ENCODE data around the gene HES5.

Gene HES5

DNA sequence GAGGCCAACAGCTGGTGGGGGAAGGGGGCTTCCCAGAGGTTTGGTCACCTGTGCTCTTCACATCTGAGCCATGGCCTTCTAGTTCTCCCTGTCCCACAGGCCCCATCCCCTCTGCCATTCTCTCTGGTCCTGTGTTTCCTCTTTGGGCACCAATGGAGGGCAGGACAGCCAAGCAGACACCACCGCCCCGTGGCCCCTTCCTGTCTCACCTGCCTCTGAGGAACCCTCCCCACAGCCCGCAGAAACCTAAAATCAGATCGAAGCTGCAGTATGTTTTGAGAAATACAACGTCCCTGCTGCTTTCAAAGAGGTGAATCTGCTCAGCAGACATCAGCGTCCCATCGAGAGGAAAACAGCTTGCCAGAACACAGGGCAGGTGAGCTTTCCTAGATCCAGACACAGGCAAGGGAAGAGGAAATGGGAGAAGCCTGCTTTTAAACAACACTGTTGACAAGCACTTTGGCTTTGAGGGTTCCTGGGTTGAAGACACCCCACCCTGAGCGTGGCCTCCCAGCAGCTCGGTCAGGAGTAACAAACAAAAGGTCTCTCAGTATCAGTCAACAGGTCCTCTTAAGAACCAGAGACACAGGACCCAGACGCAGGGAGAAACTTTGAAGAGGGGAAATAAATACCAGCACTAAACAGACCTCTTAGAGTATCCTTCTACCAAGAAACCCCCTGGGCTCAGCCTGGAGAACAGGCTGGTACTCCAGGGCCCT, 6.0 kb downstream of the HES5 start:
- peaks cover 8% of the 10 kb centered on the region for H3K4me1 ChIP-seq (ENCODE audit: control insufficient read depth, insufficient read depth, low read length)
- peaks cover 19% of the 10 kb centered on the region for H3K27me3 ChIP-seq (ENCODE audit: control insufficient read depth, insufficient read depth, low read length)
- H3K36me3 ChIP-seq (ENCODE audit: control insufficient read depth, insufficient read depth, low read length) = peaks cover 24% of the 10 kb centered on the region
- H3K4me3 ChIP-seq (ENCODE audit: low read depth, low read length) = no peak overlapping the region
- H3K9ac ChIP-seq (ENCODE audit: low read depth, low read length) = peak overlapping the region; percentile 3
- H3K9me3 ChIP-seq (ENCODE audit: control insufficient read depth, insufficient read depth, low read length) = no peaks in the 10 kb centered on the region

GRCh38 chr1:2523191-2523890, 6.7 kb downstream of the HES5 start:
- no peak overlapping the region for H3K4me3 ChIP-seq (ENCODE audit: low read depth, low read length)
- peak overlapping the region; percentile 37 for H3K9ac ChIP-seq (ENCODE audit: low read depth, low read length)
- H3K36me3 ChIP-seq (ENCODE audit: control insufficient read depth, insufficient read depth, low read length) = peaks cover 31% of the 10 kb centered on the region
- H3K9me3 ChIP-seq (ENCODE audit: control insufficient read depth, insufficient read depth, low read length) = no peaks in the 10 kb centered on the region
- H3K4me1 ChIP-seq (ENCODE audit: control insufficient read depth, insufficient read depth, low read length) = peaks cover 8% of the 10 kb centered on the region
- H3K27me3 ChIP-seq (ENCODE audit: control insufficient read depth, insufficient read depth, low read length) = peaks cover 15% of the 10 kb centered on the region

DNA sequence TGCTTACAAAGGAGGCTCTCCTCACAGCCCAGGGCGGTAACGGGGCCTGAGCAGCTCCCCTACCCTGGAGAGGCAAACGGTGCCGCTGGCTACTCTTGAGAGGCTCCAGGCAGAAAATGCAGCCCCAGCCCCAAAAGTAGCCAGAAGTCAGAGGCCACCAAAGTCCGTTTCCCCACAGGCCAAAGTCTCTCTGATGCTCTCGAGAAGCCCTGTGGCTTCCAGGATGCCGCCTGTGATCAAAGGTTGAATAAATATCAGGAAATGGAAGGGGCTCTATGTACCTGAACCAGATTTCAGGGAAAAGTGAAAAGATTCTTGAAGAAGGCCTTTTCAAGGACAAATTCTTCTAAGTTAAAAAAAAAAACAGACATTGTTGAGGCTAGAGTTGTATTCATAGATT, 7.8 kb downstream of the HES5 start:
- Histone ChIP-seq H3K9ac (ENCODE audit: low read depth, low read length) (no peak overlapping the region), H3K4me1 (ENCODE audit: control insufficient read depth, insufficient read depth, low read length) (peaks cover 8% of the 10 kb centered on the region), H3K36me3 (ENCODE audit: control insufficient read depth, insufficient read depth, low read length) (peaks cover 42% of the 10 kb centered on the region), H3K9me3 (ENCODE audit: control insufficient read depth, insufficient read depth, low read length) (no peaks in the 10 kb centered on the region), H3K4me3 (ENCODE audit: low read depth, low read length) (no peak overlapping the region), H3K27me3 (ENCODE audit: control insufficient read depth, insufficient read depth, low read length) (peaks cover 5% of the 10 kb centered on the region)

DNA sequence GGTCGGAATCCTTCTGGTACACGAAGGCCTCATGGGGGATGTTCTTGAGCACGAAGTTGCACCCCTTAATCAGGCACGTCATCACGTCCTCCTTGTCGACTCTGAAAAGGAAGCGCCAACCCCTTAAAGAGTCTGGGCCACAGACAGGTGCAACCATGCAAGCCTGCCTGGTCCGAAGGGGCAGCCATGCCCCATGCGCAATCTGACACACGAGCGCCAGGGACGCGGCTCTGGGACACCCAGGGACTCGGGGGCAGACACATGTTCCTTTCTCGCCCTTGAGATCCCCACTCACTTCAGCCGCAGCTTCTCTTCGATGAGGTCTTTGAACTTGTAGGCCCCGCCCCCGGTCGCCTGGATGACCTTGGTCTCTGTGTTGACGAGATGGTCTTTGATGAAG, 9.3 kb downstream of the HES5 start:
- no peak overlapping the region for H3K4me3 ChIP-seq (ENCODE audit: low read depth, low read length)

GRCh38 chr1:2520206-2520605, 9.9 kb downstream of the HES5 start:
- H3K9ac ChIP-seq (ENCODE audit: low read depth, low read length) = no peak overlapping the region
- no peaks in the 10 kb centered on the region for H3K27me3 ChIP-seq (ENCODE audit: control insufficient read depth, insufficient read depth, low read length)
- H3K36me3 ChIP-seq (ENCODE audit: control insufficient read depth, insufficient read depth, low read length) = peaks cover 55% of the 10 kb centered on the region

More for the DNA sequence above, 9.3 kb downstream of the HES5 start:
- Histone ChIP-seq H3K27me3 (ENCODE audit: control insufficient read depth, insufficient read depth, low read length) (no peaks in the 10 kb centered on the region), H3K4me1 (ENCODE audit: control insufficient read depth, insufficient read depth, low read length) (peaks cover 8% of the 10 kb centered on the region), H3K9me3 (ENCODE audit: control insufficient read depth, insufficient read depth, low read length) (no peaks in the 10 kb centered on the region), H3K9ac (ENCODE audit: low read depth, low read length) (no peak overlapping the region), H3K36me3 (ENCODE audit: control insufficient read depth, insufficient read depth, low read length) (peaks cover 53% of the 10 kb centered on the region)

GRCh38 chr1:2519729-2520128, 10.3 kb downstream of the HES5 start:
- Histone ChIP-seq H3K36me3 (ENCODE audit: control insufficient read depth, insufficient read depth, low read length) (peaks cover 59% of the 10 kb centered on the region), H3K9me3 (ENCODE audit: control insufficient read depth, insufficient read depth, low read length) (no peaks in the 10 kb centered on the region), H3K4me3 (ENCODE audit: low read depth, low read length) (no peak overlapping the region), H3K9ac (ENCODE audit: low read depth, low read length) (no peak overlapping the region), H3K4me1 (ENCODE audit: control insufficient read depth, insufficient read depth, low read length) (peaks cover 4% of the 10 kb centered on the region), H3K27me3 (ENCODE audit: control insufficient read depth, insufficient read depth, low read length) (no peaks in the 10 kb centered on the region)

More at GRCh38 chr1:2520206-2520605, 9.9 kb downstream of the HES5 start:
- Histone ChIP-seq H3K9me3 (ENCODE audit: control insufficient read depth, insufficient read depth, low read length) (no peaks in the 10 kb centered on the region), H3K4me1 (ENCODE audit: control insufficient read depth, insufficient read depth, low read length) (peaks cover 8% of the 10 kb centered on the region), H3K4me3 (ENCODE audit: low read depth, low read length) (no peak overlapping the region)

DNA sequence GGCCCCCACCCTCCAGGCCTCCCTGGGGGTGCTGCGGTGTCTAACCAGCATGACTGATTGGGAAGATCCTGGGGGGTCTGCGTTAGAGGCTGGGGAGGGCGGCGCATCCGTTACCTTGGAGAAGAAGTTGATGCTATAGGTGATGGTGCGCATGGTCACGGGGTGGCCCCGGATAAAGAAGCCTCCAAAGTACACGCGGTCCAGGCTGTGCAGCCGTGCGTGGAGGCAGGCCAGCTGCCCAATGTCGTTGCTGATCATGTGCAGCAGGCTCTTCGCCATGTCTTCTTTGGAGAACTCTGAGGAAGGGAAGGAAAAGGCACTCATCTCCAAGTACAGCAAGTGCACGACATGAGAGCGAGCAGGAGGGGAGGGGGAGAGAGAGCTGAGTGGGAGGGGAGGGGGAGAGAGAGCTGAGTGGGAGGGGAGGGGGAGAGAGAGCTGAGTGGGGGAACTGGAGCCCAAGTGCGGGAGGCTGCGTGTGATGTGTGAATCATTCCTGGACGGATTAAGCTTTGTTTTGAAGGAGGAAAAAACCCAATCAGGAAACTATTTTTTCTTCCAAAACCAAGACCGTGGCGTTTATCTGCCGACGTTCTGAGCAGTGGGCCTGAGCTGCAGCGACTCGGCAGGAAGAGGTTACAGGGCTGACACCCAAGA, 10.9 kb downstream of the HES5 start:
- Histone ChIP-seq H3K36me3 (ENCODE audit: control insufficient read depth, insufficient read depth, low read length) (peaks cover 63% of the 10 kb centered on the region), H3K4me1 (ENCODE audit: control insufficient read depth, insufficient read depth, low read length) (no peaks in the 10 kb centered on the region), H3K4me3 (ENCODE audit: low read depth, low read length) (no peak overlapping the region), H3K9ac (ENCODE audit: low read depth, low read length) (no peak overlapping the region), H3K9me3 (ENCODE audit: control insufficient read depth, insufficient read depth, low read length) (no peaks in the 10 kb centered on the region), H3K27me3 (ENCODE audit: control insufficient read depth, insufficient read depth, low read length) (no peaks in the 10 kb centered on the region)

DNA sequence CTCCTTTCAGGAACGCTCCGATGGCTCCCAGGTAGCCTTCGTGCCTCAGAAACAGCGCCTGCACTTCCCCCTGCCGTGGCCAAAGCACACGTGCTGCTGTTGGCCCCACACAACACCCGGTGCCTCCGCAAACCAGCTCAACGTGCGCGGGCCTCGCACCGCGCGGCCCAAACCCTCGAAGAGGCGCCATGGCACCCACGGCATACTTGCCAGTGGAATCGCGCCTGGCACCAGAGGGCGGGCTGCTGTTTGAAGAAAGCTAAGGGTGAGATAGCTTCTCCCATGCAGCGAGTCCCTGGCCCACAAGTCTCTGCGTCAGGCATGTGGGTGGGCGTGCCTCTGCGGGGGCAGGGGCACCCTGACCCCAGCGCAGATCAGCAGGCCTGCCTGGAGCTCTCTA, 11.5 kb downstream of the HES5 start:
- H3K9me3 ChIP-seq (ENCODE audit: control insufficient read depth, insufficient read depth, low read length) = no peaks in the 10 kb centered on the region
- H3K36me3 ChIP-seq (ENCODE audit: control insufficient read depth, insufficient read depth, low read length) = peaks cover 69% of the 10 kb centered on the region
- H3K4me3 ChIP-seq (ENCODE audit: low read depth, low read length) = no peak overlapping the region
- H3K27me3 ChIP-seq (ENCODE audit: control insufficient read depth, insufficient read depth, low read length) = no peaks in the 10 kb centered on the region
- H3K9ac ChIP-seq (ENCODE audit: low read depth, low read length) = no peak overlapping the region
- H3K4me1 ChIP-seq (ENCODE audit: control insufficient read depth, insufficient read depth, low read length) = no peaks in the 10 kb centered on the region

- Histone ChIP-seq H3K36me3 (ENCODE audit: control insufficient read depth, insufficient read depth, low read length) (peaks cover 75% of the 10 kb centered on the region), H3K4me3 (ENCODE audit: low read depth, low read length) (no peak overlapping the region), H3K9me3 (ENCODE audit: control insufficient read depth, insufficient read depth, low read length) (no peaks in the 10 kb centered on the region), H3K4me1 (ENCODE audit: control insufficient read depth, insufficient read depth, low read length) (no peaks in the 10 kb centered on the region), H3K27me3 (ENCODE audit: control insufficient read depth, insufficient read depth, low read length) (no peaks in the 10 kb centered on the region), H3K9ac (ENCODE audit: low read depth, low read length) (no peak overlapping the region)
Observed at GRCh38 chr1:2517966-2518365, 12.1 kb downstream of the HES5 start.

- no peaks in the 10 kb centered on the region for H3K27me3 ChIP-seq (ENCODE audit: control insufficient read depth, insufficient read depth, low read length)
- H3K36me3 ChIP-seq (ENCODE audit: control insufficient read depth, insufficient read depth, low read length) = peaks cover 83% of the 10 kb centered on the region
- no peak overlapping the region for H3K4me3 ChIP-seq (ENCODE audit: low read depth, low read length)
- no peaks in the 10 kb centered on the region for H3K4me1 ChIP-seq (ENCODE audit: control insufficient read depth, insufficient read depth, low read length)
- H3K9ac ChIP-seq (ENCODE audit: low read depth, low read length) = no peak overlapping the region
- H3K9me3 ChIP-seq (ENCODE audit: control insufficient read depth, insufficient read depth, low read length) = no peaks in the 10 kb centered on the region
Observed at GRCh38 chr1:2516946-2517345, 13.1 kb downstream of the HES5 start.

GRCh38 chr1:2516124-2516523, 13.9 kb downstream of the HES5 start:
- Histone ChIP-seq H3K9me3 (ENCODE audit: control insufficient read depth, insufficient read depth, low read length) (no peaks in the 10 kb centered on the region), H3K36me3 (ENCODE audit: control insufficient read depth, insufficient read depth, low read length) (peaks cover 86% of the 10 kb centered on the region), H3K4me3 (ENCODE audit: low read depth, low read length) (no peak overlapping the region), H3K4me1 (ENCODE audit: control insufficient read depth, insufficient read depth, low read length) (no peaks in the 10 kb centered on the region), H3K9ac (ENCODE audit: low read depth, low read length) (no peak overlapping the region), H3K27me3 (ENCODE audit: control insufficient read depth, insufficient read depth, low read length) (no peaks in the 10 kb centered on the region)

DNA sequence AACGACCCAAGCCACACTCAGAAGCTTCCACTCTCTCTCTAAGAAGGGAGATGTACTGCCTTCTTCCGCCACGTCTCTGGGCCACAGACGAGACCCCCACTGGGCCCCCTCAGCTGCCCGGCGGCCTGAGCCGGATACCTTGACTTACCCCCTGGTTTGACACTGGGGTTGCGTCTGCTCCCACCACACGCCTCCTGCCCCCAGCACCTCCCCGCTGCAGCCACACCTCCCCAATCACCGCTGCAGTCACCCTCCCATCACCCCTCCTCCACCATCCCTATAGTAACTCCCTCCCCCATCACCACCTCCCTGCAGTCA, 14.3 kb downstream of the HES5 start:
- Histone ChIP-seq H3K4me1 (ENCODE audit: control insufficient read depth, insufficient read depth, low read length) (no peaks in the 10 kb centered on the region), H3K27me3 (ENCODE audit: control insufficient read depth, insufficient read depth, low read length) (no peaks in the 10 kb centered on the region), H3K9me3 (ENCODE audit: control insufficient read depth, insufficient read depth, low read length) (no peaks in the 10 kb centered on the region), H3K36me3 (ENCODE audit: control insufficient read depth, insufficient read depth, low read length) (peaks cover 86% of the 10 kb centered on the region), H3K4me3 (ENCODE audit: low read depth, low read length) (no peak overlapping the region), H3K9ac (ENCODE audit: low read depth, low read length) (no peak overlapping the region)
